Activated T-cell treated with anti-CD3 and anti-CD28 coated beads for 1 hour (primary cell): ENCODE measurements around the gene MYEOV.

ENCODE experiments used
- DNase-seq: peaks from one replicate; pipeline ENCODE4 v3.0.0-alpha.2; 2020; ENCODE audit warnings: low read depth

MYEOV gene

DNA sequence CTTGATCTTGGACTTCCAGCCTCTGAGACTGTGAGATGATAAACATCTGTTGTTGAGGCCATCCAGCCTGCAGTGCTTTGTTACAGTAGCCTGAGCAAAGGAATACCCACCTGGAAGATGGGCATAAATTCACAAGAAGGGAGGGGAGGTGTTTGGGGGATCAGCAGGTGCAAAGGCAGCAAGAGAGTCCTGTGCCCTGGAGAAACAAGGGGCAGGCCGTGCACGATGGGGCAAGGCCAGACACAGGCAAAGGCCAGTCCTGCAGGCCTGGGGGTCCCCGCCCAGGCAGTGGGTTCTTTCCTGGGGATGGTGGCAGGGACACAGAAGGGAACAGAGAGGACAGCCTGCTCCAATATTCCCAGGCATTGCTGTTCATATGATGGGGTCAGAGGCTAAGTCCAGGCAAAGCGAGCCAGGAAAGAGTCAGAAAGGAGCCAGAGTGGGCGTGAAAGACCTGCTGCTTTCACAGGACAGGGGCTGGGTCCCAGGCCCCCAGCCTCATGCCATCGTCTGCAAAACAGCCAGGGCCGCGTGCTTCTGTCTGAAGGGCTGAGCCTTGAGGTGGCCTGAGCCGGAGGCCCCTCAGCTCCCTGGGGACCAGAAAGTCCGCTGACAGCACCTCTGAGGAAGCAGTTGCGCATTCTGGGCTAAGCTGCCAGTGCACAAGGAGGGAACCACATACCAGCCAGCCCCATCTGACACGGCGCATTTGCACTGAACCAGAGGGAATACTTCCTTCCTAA lies 48.8 kb downstream of the MYEOV start:
- no peak for DNase-seq

DNA sequence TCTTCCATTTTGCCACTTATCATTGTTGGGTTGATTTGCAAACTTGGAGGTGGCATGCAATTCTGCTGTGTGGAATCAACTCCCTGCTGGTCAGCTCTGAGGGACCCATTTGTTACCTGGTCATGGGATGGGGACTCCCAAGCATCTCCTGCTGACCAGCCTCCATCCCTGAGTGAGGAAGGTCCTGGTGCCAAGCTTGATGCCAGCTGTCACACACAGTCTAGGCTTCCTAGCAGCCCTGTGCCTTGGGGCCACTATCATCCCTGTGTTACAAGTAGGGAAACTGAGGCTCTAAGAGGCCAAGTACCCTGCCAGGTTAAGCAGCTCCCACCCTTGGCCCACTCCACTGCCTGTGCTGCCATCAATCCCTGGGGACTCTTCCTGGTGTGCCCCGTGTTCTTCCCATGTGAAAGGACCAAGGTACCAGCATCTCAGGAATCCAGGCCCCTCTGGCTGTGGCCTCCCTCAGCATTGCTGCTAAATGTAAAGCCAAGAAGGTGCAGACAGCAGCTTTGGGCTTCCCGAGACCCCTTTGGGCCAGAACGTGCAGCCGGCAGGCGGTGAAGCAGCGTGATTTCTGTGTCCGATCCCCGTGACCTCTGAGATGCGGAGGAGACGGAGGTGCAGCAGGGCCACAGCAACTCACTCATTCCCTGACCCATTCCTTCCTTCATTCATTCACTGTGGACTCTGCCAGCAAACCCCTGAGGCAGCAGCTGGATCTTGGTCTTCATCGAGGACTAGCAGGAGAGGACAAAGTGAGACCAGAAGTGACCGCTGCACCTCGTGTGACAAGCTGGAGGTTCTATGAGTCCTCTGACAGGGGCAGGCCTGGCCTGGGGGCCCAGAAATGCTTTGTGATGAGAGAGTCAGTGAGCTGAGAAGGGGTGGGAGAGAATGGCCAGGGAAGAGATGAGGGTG lies 49.7 kb downstream of the MYEOV start:
- DNase-seq, result no peak

DNA sequence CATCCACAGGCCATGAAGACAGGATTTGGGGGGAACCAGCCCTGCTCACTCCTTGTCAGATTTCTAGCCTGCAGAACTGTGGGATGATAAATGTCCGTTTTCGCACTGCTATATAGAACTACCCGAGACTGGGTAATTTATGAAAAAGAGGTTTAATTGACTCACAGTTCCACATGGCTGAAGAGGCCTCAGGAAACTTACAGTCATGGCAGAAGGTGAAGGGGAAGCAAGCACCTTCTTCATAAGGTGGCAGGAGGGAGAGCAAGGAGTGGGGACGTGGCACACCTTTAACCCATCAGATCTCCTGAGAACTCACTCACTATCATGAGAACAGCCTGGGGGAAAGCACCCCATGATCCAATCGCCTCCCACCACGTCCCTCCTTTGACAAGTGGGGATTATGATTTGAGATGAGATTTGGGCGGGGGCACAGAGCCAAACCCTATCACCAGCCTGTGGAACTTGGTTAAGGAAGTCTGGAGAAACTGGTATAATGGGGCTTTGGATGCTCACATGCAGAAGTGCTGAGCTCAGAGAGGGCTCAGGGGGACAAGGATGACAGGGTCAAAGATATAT lies 50.7 kb downstream of the MYEOV start:
- no peak for DNase-seq
